Lung (tissue), 12 donors: Measurements from ENCODE around the gene MESP2. TPM values are rescaled to one million over a fixed set of nuclear protein-coding genes. Genes with fewer than 3 reads are reported as not detected.

Source experiments
- ATAC-seq: fragments of 200-7000 bp; cut with Tn5 transposase; one replicate; pipeline ENCODE4 v1.9.1; 2020; ENCODE audit warnings: moderate number of reproducible peaks; ENCODE audit not compliant: insufficient read depth, low FRiP score
- DNase-seq, 3 donors: peaks; one replicate each; pipeline ENCODE4 v3.0.0-alpha.2; 2013 to 2017
- H3K27ac ChIP-seq, 2 donors: one replicate each; pipeline ENCODE4 v1.5.1; 2013; ENCODE audit warnings: mild to moderate bottlenecking in 2 of 2, moderate library complexity in 2 of 2, control low read depth in 1 of 2, inconsistent platforms in 1 of 2, low read depth in 1 of 2, low read length in 1 of 2
- H3K27me3 ChIP-seq, 3 donors: one replicate each; pipeline ENCODE4 v1.5.1; 2013; ENCODE audit warnings: low read length in 2 of 3; ENCODE audit not compliant: control insufficient read depth in 3 of 3, insufficient read depth in 3 of 3
- H3K36me3 ChIP-seq, 4 donors: one replicate each; pipeline ENCODE4 v1.5.1; 2013; ENCODE audit warnings: low read length in 4 of 4, mild to moderate bottlenecking in 1 of 4, moderate library complexity in 1 of 4; ENCODE audit not compliant: control insufficient read depth in 4 of 4, insufficient read depth in 4 of 4
- H3K4me1 ChIP-seq, 5 donors: one replicate each; pipeline ENCODE4 v1.5.1; 2013; ENCODE audit warnings: low read length in 5 of 5, mild to moderate bottlenecking in 2 of 5, moderate library complexity in 1 of 5; ENCODE audit not compliant: control insufficient read depth in 5 of 5, insufficient read depth in 5 of 5
- H3K4me3 ChIP-seq: one replicate; pipeline ENCODE4 v1.5.1; 2013; ENCODE audit warnings: mild to moderate bottlenecking, control low read depth, moderate library complexity
- H3K9ac ChIP-seq, 2 donors: one replicate each; pipeline ENCODE4 v1.5.1; 2013; ENCODE audit warnings: low read length in 2 of 2, control low read depth in 1 of 2; ENCODE audit not compliant: insufficient read depth in 1 of 2
- H3K9me3 ChIP-seq, 4 donors: one replicate each; pipeline ENCODE4 v1.5.1; 2013; ENCODE audit warnings: low read length in 3 of 4, mild to moderate bottlenecking in 1 of 4, moderate library complexity in 1 of 4; ENCODE audit not compliant: control insufficient read depth in 4 of 4, insufficient read depth in 3 of 4
- CTCF ChIP-seq: IDR thresholded peaks from 2 replicates; pipeline ENCODE4 v1.5.1; 2012; ENCODE audit warnings: mild to moderate bottlenecking; ENCODE audit errors: control extremely low read depth, extremely low read depth
- WGBS, 2 donors: extraction: QIAGEN DNeasy Blood & Tissue Kit; methylation state at CpG; one replicate each; pipeline ENCODE4 v1.1.7; 2013; 5-methylcytosine and 5-hydroxymethylcytosine counted together
- polyA plus RNA-seq, 2 donors: library from polyadenylated mRNA; stranded (reverse); fragments of 200-250 nt; gene quantifications; one replicate each; pipeline ENCODE4 v1.2.1, GENCODE V29; 2013
- total RNA-seq, 2 donors: library from RNA; depleted of rRNA in 1 of 2; stranded (reverse); fragments of >200 nt in 1 of 2; gene quantifications; one replicate each; pipeline ENCODE4 v1.2.1, GENCODE V29; 2014 to 2021
- donor health status: control.
- donor health status: control.
- donor health status: Bipolar disorder and iron deficiency.
- donor health status: healthy.
- donor health status: DM: yes; HTN: yes; CAD: no.

Gene MESP2
- total and polyA plus RNA-seq, 4 donors = 0.17 to 0.71 (median 0.55) TPM; not detected in 1

GRCh38 chr15:89772932-89773583 lies 3.1 kb upstream of the MESP2 start:
- DNase-seq = no peak
- 64 to 65% methylated on average over 3 of the region's 3 CpGs for WGBS, 2 donors
- Histone ChIP-seq H3K4me3 (no peak overlapping the region), H3K9ac (no peak overlapping the region), H3K36me3 (no peaks in the 10 kb centered on the region), H3K27ac (no peak overlapping the region), H3K27me3 (no peaks in the 10 kb centered on the region), H3K4me1 (peaks cover 0 to 10% (median 0%) of the 10 kb centered on the region in 5 donors), H3K9me3 (no peaks in the 10 kb centered on the region)
- TF ChIP-seq CTCF = no peak
- no peak for ATAC-seq

GRCh38 chr15:89774492-89774891 lies 1.6 kb upstream of the MESP2 start:
- 94 to 98% methylated on average over 5 of the region's 5 CpGs for whole genome bisulfite sequencing, 2 donors
- H3K9ac ChIP-seq = no peak overlapping the region
- H3K4me1 ChIP-seq = peaks cover 0 to 10% (median 0%) of the 10 kb centered on the region in 5 donors
- no peak overlapping the region for H3K27ac ChIP-seq
- H3K4me3 ChIP-seq = no peak overlapping the region
- ATAC-seq = no peak
- no peaks in the 10 kb centered on the region for H3K36me3 ChIP-seq
- H3K9me3 ChIP-seq = no peaks in the 10 kb centered on the region
- H3K27me3 ChIP-seq = no peaks in the 10 kb centered on the region
- TF ChIP-seq CTCF = no peak
- no peak for DNase-seq

- 69 to 73% methylated on average over 13 to 14 of the region's 14 CpGs for WGBS, 2 donors
- H3K36me3 ChIP-seq = no peaks in the 10 kb centered on the region
- H3K27me3 ChIP-seq = peaks cover 0 to 3% (median 0%) of the 10 kb centered on the region in 3 donors
- no peak overlapping the region for H3K4me3 ChIP-seq
- no peaks in the 10 kb centered on the region for H3K9me3 ChIP-seq
- H3K9ac ChIP-seq = no peak overlapping the region
- H3K27ac ChIP-seq = no peak overlapping the region
- DNase-seq (no peak), ATAC-seq (no peak)
- TF ChIP-seq CTCF = no peak
- peaks cover 0 to 6% (median 0%) of the 10 kb centered on the region in 5 donors for H3K4me1 ChIP-seq
These were observed 317 bp upstream of the MESP2 start for GRCh38 chr15:89775815-89776214.
